IPS DF 19.7 (cell line): ENCODE data around the gene LGI1.
"Not testable (repeated sequence)": the region's sequence is repeated elsewhere in the genome, so short reads cannot be mapped to it uniquely, and the experiment has no call there.

ENCODE experiments used
- DNase-seq: peaks from one replicate; pipeline ENCODE4 v3.0.0-alpha.2; 2013; ENCODE audit warnings: low read depth, low spot score

Gene LGI1

DNA sequence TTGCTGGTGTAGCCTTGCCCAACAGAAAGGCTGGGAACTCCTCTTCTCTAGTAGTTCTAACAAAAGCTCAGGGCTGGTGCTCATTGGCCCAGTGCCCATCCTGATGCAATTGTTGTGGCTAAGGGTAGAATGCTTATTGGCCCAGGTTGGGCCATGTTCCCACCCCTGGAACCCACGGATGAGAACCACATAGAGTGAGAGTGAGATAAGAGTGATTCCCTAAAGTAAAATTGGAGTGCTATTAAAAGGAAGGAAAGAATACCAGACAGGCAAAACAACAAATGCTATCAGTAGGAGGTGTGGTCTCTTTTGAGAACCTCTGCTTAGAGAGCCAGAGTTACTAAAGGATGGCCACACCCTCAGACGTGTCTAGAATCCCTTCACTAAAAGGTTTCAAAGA, 49.2 kb downstream of the LGI1 start:
- no peak for DNase-seq

DNA sequence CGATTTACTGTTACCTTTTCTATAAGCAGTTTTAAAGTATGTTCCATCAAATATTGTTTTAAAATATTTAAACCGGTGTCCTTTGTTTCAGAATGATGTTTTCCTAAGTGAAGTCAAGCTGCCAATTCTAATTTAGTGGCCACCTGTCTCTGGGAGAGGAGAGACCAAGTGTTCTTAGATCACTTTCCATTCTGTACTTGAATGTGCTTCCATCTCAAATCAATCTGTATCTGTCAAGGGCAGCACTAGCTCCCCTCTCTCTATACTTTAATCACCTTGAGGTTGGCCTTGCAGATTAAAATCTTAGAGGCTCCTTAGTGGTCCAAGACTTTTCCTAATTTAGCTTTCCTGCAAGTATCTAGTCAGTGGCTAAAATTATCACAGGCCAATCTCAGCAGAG, 49.6 kb downstream of the LGI1 start:
- no peak for DNase-seq

DNA sequence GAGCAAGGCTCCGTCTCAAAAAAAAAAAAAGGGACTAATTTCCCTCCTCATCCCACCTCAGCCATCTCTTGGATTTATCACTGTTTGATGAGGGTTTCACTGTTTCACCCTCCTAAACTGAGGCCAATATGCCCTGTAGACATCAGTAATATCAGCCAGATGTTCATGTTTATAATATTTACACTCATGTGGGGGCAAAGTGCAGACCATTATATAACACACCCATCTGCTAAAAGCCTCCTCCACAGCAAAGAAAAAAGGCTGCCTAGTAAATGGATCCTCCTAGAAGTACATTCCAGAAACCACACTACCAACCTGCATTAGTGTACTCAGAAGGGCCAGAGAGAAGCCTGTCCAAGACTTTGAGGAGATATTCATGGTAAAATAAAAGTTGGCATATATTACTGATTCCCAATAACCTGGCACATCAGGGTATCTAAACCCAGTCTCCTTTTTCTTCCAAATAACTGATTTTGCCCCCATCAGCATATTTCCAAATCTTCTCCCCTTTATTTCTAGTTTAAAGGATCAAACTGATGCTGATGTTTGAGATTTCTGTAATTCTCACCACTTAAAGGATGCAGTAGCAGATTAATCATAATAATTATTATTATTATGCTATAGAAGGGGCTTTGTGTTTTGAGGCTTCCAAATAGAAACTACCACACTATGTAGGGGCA, 55.1 kb downstream of the LGI1 start:
- no peak for DNase-seq

DNA sequence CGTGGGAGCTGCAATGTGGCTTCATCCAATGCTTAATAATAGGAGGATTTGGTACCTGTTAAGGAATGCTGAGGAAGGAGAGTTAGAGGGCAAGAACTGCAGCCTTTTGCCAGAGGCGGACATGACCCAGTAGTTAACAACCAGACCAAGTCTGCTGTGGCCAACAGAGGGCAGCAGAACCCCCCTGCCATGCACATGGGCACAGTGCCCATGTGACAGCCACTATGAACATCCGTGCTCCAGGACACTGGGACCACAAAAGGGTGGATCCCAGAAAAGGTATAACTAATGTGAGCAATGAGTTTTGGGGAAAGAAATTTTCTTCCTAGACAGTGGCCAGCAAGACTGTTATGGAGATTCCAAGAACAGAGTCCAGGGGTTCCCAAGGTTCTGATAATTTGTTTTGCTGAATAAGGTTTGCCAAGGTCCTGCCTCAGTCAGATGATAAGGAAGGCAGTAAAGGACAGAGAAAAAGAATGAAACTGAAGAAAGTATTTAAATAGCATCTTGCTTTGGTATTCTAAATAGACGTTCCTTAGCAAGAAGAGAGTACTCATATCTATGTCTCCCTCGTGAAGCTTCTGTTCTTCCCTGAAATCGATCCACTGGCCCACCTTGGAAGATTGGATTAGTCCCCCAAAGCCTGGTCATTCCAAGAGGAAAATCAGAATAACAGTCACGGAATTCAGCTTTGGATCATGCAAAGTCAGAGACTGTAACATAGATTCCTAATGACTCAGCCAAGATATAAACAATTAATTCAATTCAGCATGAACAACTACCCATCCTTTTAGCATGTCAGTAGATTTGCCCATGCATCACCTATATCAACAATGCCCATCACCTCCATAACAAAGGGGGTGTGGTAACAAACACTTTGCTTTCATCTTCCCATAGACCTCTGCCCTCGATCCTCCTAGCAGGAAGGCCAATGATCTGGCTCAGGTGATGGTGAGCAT, 56.0 kb downstream of the LGI1 start:
- DNase-seq, result no peak

DNA sequence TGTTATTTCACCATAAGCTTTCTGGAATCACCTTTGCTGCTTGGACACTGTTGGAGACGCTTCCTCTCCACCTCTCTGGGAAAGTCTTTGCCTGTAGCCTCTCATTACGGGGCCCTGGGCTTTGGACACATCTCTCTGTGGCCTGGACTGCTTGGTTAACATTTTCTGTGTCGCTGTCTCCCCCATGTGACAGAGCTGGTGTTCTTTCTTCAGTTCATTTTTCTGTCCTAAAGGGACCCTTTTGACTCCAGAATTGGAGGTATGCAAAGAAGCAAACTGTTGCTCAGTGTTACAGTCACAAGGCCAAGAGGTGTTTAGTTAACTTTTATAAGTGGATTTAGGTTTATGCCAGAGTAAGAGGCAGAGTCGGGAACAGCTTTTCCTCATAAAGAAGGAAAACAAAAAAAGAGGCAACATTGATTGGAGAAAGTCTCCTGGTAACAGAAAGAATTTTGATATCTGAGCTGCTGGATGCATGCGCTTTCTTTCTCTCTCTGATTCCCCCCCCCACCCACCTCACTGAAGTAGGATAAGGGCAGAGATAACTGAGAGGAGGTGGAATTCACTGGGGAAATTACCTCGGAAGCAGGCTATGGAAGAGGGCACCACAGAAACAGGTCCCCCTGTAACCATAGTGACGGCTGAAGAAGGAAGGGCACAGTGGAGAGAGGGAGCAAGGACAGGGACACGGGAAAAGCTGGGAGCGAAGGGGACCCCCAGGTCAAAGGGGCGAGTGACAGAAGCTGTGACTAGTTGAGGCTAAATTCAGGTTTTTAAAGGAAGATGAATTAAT, 57.8 kb downstream of the LGI1 start:
- no peak for DNase-seq

DNA sequence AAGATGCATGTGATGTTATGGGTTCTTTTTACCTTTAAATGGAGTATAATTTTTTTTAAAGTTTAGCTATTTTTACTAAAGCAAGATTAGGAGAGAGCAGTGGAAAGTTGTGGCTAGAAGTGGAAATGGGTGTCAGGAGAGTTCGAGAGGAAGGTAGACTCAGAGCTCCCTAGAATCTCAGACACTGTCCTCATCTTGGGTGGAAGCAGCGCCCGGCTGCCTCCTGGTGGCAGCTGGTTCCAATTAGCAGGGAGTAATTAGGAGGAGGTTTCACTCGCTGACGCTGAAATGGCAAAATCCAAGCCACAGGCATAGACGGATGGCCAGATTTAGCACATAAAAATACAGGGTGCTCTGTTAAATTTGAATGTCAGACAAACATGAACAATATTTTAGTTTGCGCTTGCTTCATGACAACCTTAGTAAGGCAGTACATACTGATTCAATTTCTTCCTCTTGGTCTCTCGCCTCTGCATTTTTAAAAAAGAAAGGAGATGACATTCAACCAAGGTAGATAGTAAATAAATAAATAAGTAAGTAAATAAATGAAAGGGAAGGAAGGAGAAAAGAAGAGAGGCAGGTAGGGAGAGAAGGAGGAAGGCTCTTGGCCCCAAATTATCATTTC, 58.5 kb downstream of the LGI1 start:
- DNase-seq, result no peak

DNA sequence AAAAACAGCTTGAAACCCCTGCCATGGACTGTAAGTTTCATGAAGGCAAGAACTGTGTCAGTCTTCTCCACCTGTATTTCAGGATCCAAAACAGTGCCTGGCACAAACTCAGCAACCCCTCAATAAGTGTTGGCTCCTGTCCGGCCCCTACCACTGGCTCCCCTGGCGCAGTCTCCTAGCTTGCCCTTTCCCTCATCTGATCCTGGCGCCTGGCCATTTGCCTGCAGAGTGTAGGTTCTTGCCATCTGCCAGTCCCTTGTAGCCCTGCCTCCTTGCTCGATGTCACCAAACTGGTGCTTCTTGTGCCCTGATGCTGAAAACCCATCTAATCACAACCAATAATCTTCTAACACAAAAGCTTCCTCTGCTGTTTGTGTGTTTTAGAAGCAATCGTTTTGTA, 60.4 kb downstream of the LGI1 start:
- DNase-seq, result no peak

DNA sequence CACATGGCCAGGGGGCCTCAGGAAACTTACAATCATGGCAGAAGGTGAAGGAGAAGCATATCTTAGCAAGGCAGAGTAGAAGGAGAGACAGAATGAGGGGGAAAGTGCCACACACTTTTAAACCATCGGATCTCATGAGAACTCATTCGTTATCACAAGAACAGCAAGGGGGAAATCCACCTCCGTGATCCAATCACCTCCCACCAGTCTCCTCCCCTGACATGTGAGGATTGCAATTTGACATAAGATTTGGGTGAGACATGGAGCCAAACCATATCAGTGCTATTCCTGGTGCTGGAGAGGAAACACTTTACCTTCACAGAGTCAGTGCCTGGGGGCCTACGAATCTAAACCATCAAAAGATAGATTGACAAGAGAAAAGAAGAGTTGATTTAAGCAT, 61.8 kb downstream of the LGI1 start:
- no peak for DNase-seq

DNA sequence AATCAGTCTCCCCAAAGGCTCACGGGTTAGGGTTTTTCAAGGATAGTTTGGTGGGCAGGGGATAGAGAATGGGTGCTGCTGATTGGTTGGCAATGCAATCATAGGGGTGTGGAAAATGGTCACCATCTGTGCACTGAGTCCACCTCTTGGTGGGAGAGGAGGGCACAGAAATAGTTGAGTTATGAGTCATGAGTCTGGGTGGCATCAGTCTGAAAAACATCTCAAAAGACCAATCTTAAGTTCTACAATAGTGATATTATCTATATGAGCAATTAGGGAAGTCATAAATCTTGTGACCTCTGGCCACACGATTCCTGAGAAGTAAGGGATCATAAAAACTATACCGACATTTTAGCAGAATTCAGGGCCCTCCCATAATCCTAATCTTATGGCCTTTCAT, 62.7 kb downstream of the LGI1 start:
- no peak for DNase-seq

DNA sequence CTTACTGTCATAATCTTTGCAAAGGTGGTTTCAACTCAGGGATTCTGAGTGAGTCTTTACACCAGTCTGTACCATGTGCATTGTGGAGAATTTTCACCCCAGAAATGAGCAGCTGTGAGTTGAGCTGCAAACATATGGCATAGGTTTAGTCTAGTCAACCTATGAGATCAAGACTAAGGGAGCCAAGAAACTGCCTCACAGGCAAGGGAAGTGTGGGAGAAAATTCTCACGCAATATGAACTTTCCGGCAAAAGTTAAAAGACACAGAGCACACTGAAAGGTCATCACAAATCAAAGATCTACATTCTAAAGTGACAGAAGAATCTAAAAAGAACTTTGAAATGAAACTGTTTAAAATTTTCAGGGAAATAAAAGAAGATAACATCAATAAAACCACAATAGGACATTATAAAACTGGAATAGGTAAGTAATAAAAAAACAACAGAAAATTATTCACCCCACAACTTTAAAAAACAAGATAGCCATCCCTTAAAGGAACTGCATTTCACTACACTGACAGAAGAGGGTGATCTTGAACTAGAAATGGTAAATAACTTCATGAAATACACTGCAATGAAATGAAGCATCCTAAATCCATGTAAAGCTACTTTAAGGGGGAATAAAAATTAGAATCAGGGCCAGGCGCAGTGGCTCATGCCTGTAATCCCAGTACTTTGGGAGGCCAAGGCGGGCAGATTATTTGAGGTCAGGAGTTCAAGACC, 63.5 kb downstream of the LGI1 start:
- no peak for DNase-seq

DNA sequence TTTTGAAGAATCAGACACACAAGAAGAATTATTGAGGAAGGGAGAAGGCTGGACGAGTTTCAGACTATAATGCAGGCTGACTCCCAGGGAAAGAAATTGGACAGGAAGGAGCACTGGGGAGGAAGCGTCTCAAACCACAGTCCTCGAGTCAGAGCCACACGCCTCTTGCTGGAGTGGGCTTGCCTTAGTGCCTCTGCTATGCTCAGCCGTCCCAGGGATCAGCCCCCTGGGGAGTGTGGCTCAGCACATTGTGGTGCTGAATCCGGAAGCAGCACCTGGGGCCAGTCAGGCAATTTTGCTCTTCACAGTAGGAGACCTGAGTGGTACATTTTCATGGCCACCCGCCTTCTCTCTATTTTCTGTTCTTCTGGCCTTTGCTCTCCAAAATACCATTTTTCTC, 68.6 kb downstream of the LGI1 start:
- no peak for DNase-seq

DNA sequence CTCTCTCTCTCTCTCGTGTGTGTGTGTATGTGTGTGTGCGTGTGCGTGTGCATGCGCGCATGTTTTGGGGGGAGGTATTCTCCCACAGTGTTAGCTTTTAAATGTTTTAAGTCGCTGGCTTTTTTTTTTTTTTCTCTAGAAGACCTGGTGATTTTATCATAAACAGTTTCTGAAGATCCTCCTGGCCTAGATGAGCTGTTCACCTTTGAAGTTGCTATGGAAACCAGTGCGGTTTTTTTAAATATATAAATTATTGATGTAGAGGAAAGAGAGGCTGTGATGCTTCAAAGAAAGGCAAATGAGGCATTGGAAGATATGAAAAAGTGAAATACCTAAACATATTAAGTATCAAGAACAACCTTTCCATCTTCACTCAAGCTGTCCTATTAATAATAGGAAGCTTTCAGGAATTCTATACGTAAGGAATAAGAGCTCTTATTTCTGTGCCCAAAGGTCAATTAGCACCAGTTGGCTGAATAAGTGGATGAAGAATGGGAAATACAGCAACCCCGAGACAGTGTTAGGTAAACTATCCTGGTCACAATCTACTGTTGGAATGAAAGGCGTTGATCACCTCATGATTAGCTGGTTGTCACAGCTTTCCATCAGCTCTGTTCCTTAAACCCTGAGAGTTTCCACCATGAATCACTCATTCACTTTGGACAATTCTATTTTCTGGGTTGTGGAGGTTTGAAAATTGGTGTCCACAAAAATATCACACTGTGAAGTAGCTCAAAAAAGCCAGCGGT, 69.5 kb downstream of the LGI1 start:
- DNase-seq, result no peak

DNA sequence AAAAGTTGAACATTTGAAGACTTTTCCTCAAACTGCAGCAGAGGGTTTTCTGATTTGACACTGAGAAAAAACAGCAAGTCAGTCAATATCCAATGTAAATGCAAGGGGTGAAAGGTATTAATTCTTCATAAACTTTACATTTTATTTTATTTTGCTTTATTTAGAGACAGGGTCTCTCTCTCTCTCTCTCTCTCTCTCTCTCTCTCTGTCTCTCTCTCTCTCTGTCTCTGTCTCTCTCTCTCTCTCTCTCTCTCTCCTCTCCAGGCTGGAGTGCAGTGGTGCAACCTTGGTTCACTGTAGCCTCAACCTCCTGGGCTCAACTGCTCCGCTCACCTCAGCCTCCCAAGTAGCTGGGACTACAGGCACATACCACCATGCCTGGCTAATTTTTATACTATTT, 73.3 kb downstream of the LGI1 start:
- not testable (repeated sequence) for DNase-seq

DNA sequence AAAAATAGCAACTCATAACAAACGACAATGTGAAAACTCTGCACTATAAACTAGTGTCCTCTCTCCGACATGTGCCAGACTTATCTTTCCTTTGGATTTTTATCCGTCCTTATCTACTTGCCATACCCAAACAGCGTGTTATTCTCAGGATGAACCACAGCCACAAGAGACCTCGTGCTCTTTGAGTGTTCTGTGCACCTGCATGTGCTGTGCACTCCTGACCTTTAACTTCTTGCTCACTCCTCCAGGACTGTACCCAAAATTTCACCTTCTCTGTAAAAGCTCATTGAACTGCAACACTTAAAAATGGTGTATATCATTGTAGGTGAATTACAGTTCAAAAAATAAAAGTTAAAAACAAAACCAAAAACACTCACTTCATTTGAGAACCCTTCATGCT, 78.0 kb downstream of the LGI1 start:
- no peak for DNase-seq

DNA sequence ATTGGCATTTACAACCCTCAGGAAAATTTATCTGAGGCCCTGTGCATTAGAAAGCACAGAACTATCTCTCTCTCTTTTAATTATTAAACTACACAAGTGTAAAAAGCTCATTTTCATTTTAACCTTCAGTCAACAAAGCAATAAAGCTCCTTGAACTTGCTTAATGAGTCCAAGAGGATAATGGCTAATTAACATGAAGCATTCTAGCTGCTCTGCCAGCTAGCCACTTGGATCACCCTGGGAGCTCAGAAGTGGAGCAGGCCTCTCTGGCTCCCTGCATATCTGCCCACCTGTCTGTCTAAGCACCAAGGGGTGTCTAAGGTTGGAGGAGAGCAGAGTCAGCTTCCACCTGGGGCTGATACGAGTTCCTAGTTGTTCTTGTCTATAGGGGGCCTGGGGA, 80.1 kb downstream of the LGI1 start:
- no peak for DNase-seq

DNA sequence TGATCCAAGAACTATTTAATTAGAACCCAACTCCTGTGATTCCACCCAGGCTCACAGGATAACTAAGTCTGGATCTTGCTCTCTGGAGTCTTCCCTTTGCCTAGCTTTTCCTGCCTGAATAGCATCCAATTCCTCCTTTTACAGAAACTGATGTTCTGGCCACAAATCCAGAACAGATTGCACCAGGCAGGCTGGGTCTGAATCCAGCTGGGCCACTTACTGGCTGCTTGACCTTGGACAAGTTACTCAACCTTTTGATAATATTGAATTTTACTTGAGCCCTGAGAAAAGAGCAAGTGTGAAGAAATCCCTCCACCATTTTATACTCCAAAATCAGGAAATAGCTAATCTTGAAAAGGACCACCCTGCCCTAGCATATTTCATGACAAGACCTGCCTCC, 80.5 kb downstream of the LGI1 start:
- no peak for DNase-seq

DNA sequence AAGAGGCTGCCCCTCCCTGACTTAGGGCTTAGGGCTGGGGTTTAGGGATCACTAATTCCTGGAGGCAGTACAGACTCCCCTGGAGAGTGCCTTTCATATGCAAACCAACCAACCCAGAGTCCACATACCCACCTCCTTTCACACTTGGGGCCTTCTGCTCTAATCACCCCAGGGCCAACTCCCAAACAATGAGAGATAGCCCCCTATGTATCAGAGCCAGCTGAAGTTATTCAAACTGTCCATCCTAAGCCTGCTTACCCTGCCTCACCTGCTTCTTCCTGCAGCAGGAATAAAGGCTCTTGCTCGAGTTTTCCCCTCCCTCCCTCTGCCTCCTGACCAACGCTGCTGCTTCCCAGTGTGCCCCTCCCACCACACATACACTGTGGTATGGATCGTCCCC, 84.2 kb downstream of the LGI1 start:
- peak; percentile 94 for DNase-seq

DNA sequence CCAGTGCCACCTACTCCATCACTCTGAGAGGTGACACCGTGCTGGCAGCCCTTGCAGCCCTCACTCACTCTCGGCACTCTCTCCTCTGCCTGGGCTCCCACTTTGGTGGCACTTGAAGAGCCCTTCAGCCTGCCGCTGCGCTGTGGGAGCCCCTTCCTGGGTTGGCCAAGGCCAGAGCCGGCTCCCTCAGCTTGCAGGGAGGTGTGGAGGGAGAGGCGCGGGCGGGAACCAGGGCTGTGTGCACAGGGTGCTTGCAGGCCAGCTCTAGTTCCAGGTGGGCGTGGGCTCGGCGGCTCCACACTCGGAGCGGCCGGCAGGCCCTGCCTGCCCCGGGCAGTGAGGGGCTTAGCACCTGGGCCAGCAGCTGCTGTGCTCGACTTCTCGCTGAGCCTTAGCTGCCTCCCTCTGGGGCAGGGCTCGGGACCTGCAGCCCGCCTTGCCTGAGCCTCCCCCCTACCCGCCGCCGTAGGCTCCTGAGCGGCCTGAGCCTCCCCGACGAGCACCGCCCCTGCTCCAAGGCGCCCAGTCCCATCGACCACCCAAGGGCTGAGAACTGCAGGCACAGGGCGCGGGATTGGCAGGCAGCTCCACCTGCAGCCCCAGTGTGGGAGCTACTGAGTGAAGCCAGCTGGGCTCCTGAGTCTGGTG, 87.4 kb downstream of the LGI1 start:
- DNase-seq, result no peak
